Measurements from ENCODE around the gene LMBR1L.

LMBR1L gene

GRCh38 chr12:49058366-49059044 lies 52.1 kb downstream of the LMBR1L start:
- TF ChIP-seq FOXM1 (IDR thresholded peaks at IDR 0.05; ENCODE audit: borderline replicate concordance, low read depth), result no peak
- no peak for TF ChIP-seq EGR1 (IDR thresholded peaks at IDR 0.05)
- TF ChIP-seq RAD21 (IDR thresholded peaks at IDR 0.05; ENCODE audit: low read depth), result no peak

- no peak for TF ChIP-seq TEAD4 (IDR thresholded peaks at IDR 0.05)
- no peak for TF ChIP-seq ZBTB7A (IDR thresholded peaks at IDR 0.05; ENCODE audit: low read depth)
- no peak for TF ChIP-seq USF1 (IDR thresholded peaks at IDR 0.05)
- TF ChIP-seq NFIC (IDR thresholded peaks at IDR 0.05), result no peak
- TF ChIP-seq YY1 (IDR thresholded peaks at IDR 0.05; ENCODE audit: low read depth), result no peak
- no peak for TF ChIP-seq EP300 (IDR thresholded peaks at IDR 0.05; ENCODE audit: borderline replicate concordance)
- TF ChIP-seq FOXM1 (IDR thresholded peaks at IDR 0.05; ENCODE audit: borderline replicate concordance, low read depth), result no peak
- no peak for TF ChIP-seq CREB1 (IDR thresholded peaks at IDR 0.05; ENCODE audit: low read depth)
- no peak for TF ChIP-seq MAX (IDR thresholded peaks at IDR 0.05)
- no peak for TF ChIP-seq EGR1 (IDR thresholded peaks at IDR 0.05)
- no peak for TF ChIP-seq RAD21 (IDR thresholded peaks at IDR 0.05; ENCODE audit: low read depth)
- no peak for TF ChIP-seq REST (IDR thresholded peaks at IDR 0.05; ENCODE audit: low read depth)
Measured at GRCh38 chr12:49057888-49058287, 52.8 kb downstream of the LMBR1L start.

GRCh38 chr12:49055978-49056754 lies 54.5 kb downstream of the LMBR1L start:
- TF ChIP-seq ZBTB7A (IDR thresholded peaks at IDR 0.05; ENCODE audit: low read depth) (no peak), TCF12 (IDR thresholded peaks at IDR 0.05; ENCODE audit: low read depth) (no peak), TEAD4 (IDR thresholded peaks at IDR 0.05) (no peak), NFIC (IDR thresholded peaks at IDR 0.05) (no peak), CEBPB (IDR thresholded peaks at IDR 0.05) (no peak), REST (IDR thresholded peaks at IDR 0.05; ENCODE audit: low read depth) (no peak), MAX (IDR thresholded peaks at IDR 0.05) (no peak), EP300 (IDR thresholded peaks at IDR 0.05; ENCODE audit: borderline replicate concordance) (no peak), RAD21 (IDR thresholded peaks at IDR 0.05; ENCODE audit: low read depth) (no peak), FOXM1 (IDR thresholded peaks at IDR 0.05; ENCODE audit: borderline replicate concordance, low read depth) (no peak), EGR1 (IDR thresholded peaks at IDR 0.05) (no peak), TAF1 (IDR thresholded peaks at IDR 0.05; ENCODE audit: low read depth) (no peak), CREB1 (IDR thresholded peaks at IDR 0.05; ENCODE audit: low read depth) (no peak), YY1 (IDR thresholded peaks at IDR 0.05; ENCODE audit: low read depth) (no peak), USF1 (IDR thresholded peaks at IDR 0.05) (no peak)

GRCh38 chr12:49055092-49055491 lies 55.6 kb downstream of the LMBR1L start:
- TF ChIP-seq CEBPB (IDR thresholded peaks at IDR 0.05) (no peak), MAX (IDR thresholded peaks at IDR 0.05) (no peak), TCF12 (IDR thresholded peaks at IDR 0.05; ENCODE audit: low read depth) (no peak), RAD21 (IDR thresholded peaks at IDR 0.05; ENCODE audit: low read depth) (no peak), YY1 (IDR thresholded peaks at IDR 0.05; ENCODE audit: low read depth) (no peak), CREB1 (IDR thresholded peaks at IDR 0.05; ENCODE audit: low read depth) (no peak), FOXM1 (IDR thresholded peaks at IDR 0.05; ENCODE audit: borderline replicate concordance, low read depth) (no peak), EGR1 (IDR thresholded peaks at IDR 0.05) (no peak)

GRCh38 chr12:49054524-49054923 lies 56.1 kb downstream of the LMBR1L start:
- TF ChIP-seq MAX (IDR thresholded peaks at IDR 0.05), result no peak
- TF ChIP-seq REST (IDR thresholded peaks at IDR 0.05; ENCODE audit: low read depth), result no peak
- TF ChIP-seq EGR1 (IDR thresholded peaks at IDR 0.05), result no peak
- no peak for TF ChIP-seq NFIC (IDR thresholded peaks at IDR 0.05)
- no peak for TF ChIP-seq RAD21 (IDR thresholded peaks at IDR 0.05; ENCODE audit: low read depth)
- no peak for TF ChIP-seq ZBTB7A (IDR thresholded peaks at IDR 0.05; ENCODE audit: low read depth)
- TF ChIP-seq FOXM1 (IDR thresholded peaks at IDR 0.05; ENCODE audit: borderline replicate concordance, low read depth), result no peak
- TF ChIP-seq TCF12 (IDR thresholded peaks at IDR 0.05; ENCODE audit: low read depth), result no peak
- TF ChIP-seq TAF1 (IDR thresholded peaks at IDR 0.05; ENCODE audit: low read depth), result no peak
- no peak for TF ChIP-seq USF1 (IDR thresholded peaks at IDR 0.05)
- TF ChIP-seq TEAD4 (IDR thresholded peaks at IDR 0.05), result no peak
- no peak for TF ChIP-seq YY1 (IDR thresholded peaks at IDR 0.05; ENCODE audit: low read depth)
- TF ChIP-seq EP300 (IDR thresholded peaks at IDR 0.05; ENCODE audit: borderline replicate concordance), result no peak
- TF ChIP-seq CREB1 (IDR thresholded peaks at IDR 0.05; ENCODE audit: low read depth), result no peak
- no peak for TF ChIP-seq CEBPB (IDR thresholded peaks at IDR 0.05)

Data from Ishikawa (cell line).